ENCODE measurements around the gene ASH1L. TPM values are rescaled to one million over a fixed set of nuclear protein-coding genes. Genes with fewer than 3 reads are reported as not detected.

ASH1L gene
- total RNA-seq, 1 donor from 2014 or later, result 34.4 TPM

MicroRNAs within 50 kb of the gene (microRNA counts, 767-probe panel; counts per million panel counts)
- not detected for microRNA hsa-miR-555

Small RNA genes within 50 kb of the gene (microRNA-seq; reads per million reads assigned to microRNA genes)
- gene MIR555, result not detected

Other genes with a start within 250 kb of the ASH1L start
- 16.1 and 18.8 TPM in 2 replicates for gene RUSC1, start 241.9 kb downstream of the ASH1L start, total RNA-seq
- 18.9 and 19.4 TPM in 2 replicates for gene MSTO1, start 47.4 kb upstream of the ASH1L start, total RNA-seq
- 34.5 and 45.7 TPM in 2 replicates for gene YY1AP1, start 126.0 kb upstream of the ASH1L start, total RNA-seq
- 80.0 and 122 TPM in 2 replicates for gene DAP3, start 126.3 kb upstream of the ASH1L start, total RNA-seq